ACC112 (cell line): ENCODE measurements around the gene ZDHHC17.

Experiments
- H2AFZ ChIP-seq: fragments of 200-600 bp; sonication (generic); one replicate; pipeline ENCODE4 v1.6.0; 2017; ENCODE audit warnings: antibody characterized with exemption, low read length; ENCODE audit not compliant: unreplicated experiment
- H3K27ac ChIP-seq: fragments of 200-600 bp; sonication (generic); 2 replicates; pipeline ENCODE4 v1.5.1; 2014; ENCODE audit warnings: low read depth, mild to moderate bottlenecking, antibody characterized with exemption, low read length, moderate library complexity
- H3K27me3 ChIP-seq: fragments of 200-600 bp; sonication (generic); 2 replicates; pipeline ENCODE4 v1.6.1; 2014; ENCODE audit warnings: mild to moderate bottlenecking, antibody characterized with exemption, low read length, moderate library complexity, mixed read lengths; ENCODE audit not compliant: insufficient read depth
- H3K36me3 ChIP-seq: fragments of 200-600 bp; sonication (generic); 2 replicates; pipeline ENCODE4 v1.6.1; 2016; ENCODE audit warnings: mild to moderate bottlenecking, antibody characterized with exemption, low read length, moderate library complexity, mixed read lengths; ENCODE audit not compliant: insufficient read depth
- H3K4me1 ChIP-seq: fragments of 200-600 bp; sonication (generic); one replicate; pipeline ENCODE4 v1.6.1; 2016; ENCODE audit warnings: low read length, mixed read lengths; ENCODE audit not compliant: insufficient read depth, unreplicated experiment, control insufficient read depth
- H3K4me3 ChIP-seq: fragments of 200-600 bp; sonication (generic); 2 replicates; pipeline ENCODE4 v1.5.1; 2014; ENCODE audit warnings: mild to moderate bottlenecking, low read depth, low read length
- H3K79me2 ChIP-seq: fragments of 200-600 bp; sonication (generic); one replicate; pipeline ENCODE4 v1.6.0; 2016; ENCODE audit warnings: low read length; ENCODE audit not compliant: control insufficient read depth, unreplicated experiment, insufficient read depth

Gene ZDHHC17

DNA sequence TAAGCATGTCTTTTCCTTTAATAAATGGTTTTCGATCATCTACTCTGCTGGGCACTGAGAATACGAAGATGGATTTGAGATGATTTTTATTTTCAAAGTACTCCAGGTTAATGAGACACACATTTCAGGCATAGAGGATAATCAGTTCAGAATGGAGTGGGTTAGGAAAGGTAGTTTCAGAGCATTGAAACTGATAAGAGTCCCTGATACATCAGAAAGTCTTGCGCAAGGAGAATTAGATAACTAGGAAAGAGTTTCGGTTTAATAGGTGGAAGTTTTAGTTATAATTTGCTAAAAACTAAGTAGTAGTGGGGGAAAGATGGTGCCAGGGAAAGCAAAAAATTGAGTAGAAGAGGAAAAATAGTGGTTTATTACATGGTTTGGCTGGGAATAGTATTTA lies 50.1 kb downstream of the ZDHHC17 start:
- Histone ChIP-seq H3K4me1 (no peaks in the 10 kb centered on the region), H2AFZ (no peak overlapping the region), H3K36me3 (peaks cover 5% of the 10 kb centered on the region; the same call in 1 of the 2 replicates), H3K27ac (no peak overlapping the region), H3K27me3 (no peaks in the 10 kb centered on the region), H3K79me2 (no peaks in the 10 kb centered on the region), H3K4me3 (no peak overlapping the region)

DNA sequence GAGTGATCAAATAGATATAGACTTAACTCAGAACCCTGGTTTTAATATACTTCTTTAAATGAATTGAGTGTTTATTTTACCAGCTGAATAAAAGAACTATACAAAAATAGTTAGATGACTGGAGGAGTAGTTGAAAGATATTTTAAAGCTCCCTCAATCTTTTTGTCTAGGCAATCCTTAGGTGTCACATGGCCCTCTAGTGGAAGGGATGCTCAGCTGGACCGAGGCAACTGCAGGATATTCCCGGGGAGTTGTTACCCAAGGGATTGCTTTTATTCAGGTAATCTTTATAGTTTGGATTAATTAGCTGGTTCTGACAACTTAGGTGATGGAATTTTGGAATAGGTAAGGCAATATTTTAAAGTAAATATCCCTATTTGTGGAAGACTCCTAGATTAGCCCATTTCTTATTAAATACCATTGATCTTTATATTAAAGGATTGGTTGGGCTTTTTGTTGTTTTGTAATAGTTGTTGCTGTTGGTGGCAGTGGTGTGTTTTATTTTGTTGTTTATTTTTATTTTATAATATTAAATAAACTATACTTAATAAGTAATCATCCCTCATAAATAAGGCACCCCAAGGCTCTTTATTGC lies 57.1 kb downstream of the ZDHHC17 start:
- Histone ChIP-seq H3K4me1 (no peaks in the 10 kb centered on the region), H3K36me3 (peaks cover 5% of the 10 kb centered on the region; the same call in 1 of the 2 replicates), H3K4me3 (no peak overlapping the region)

DNA sequence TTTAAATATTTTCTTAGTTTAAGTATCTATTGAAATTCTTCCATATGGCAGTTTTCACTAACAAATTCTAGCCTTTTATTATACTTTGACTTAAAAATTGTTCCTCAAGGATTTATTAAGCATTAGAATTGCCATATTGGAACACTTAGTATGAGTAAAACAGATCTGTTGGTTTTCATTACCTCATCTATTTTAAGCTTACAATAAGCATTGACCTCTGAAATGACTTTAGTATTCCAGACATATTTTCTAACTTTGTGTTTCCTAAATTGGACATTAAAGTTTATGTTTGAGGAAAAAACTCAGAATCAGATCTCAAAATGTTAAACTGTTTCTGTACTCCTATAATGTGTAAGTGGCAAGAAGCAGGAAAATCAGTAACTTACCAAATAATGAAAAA lies 66.5 kb downstream of the ZDHHC17 start:
- H3K4me1 ChIP-seq = no peaks in the 10 kb centered on the region
- no peaks in the 10 kb centered on the region for H3K27me3 ChIP-seq
- no peaks in the 10 kb centered on the region for H3K79me2 ChIP-seq
- no peak overlapping the region for H3K27ac ChIP-seq
- H3K4me3 ChIP-seq = no peak overlapping the region
- peaks cover 20% of the 10 kb centered on the region for H3K36me3 ChIP-seq
- no peak overlapping the region for H2AFZ ChIP-seq

More for the DNA sequence above, 57.1 kb downstream of the ZDHHC17 start:
- no peaks in the 10 kb centered on the region for H3K27me3 ChIP-seq
- H2AFZ ChIP-seq = no peak overlapping the region
- no peak overlapping the region for H3K27ac ChIP-seq
- no peaks in the 10 kb centered on the region for H3K79me2 ChIP-seq

DNA sequence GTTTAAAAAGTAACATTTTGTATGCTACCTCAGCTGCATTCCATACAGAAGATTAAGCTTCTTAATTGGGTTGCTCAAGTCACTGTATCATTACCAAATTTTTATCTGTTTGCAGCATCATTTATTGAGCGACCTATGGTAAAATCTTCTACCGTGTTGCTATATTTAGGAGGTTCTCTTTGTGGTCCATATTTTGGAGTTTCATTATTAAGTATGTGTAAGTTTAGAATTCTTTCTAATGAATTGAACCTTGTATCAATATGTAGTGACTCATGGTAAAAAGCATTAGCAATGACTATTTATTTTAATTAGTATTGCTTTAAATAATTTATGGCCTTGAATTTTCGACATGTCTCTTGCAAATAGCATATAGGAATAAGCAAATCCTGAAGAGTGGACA lies 72.7 kb downstream of the ZDHHC17 start:
- Histone ChIP-seq H3K79me2 (no peaks in the 10 kb centered on the region), H3K4me1 (no peaks in the 10 kb centered on the region), H3K36me3 (peaks cover 12% of the 10 kb centered on the region), H3K27me3 (no peaks in the 10 kb centered on the region), H2AFZ (no peak overlapping the region), H3K4me3 (no peak overlapping the region), H3K27ac (no peak overlapping the region)

DNA sequence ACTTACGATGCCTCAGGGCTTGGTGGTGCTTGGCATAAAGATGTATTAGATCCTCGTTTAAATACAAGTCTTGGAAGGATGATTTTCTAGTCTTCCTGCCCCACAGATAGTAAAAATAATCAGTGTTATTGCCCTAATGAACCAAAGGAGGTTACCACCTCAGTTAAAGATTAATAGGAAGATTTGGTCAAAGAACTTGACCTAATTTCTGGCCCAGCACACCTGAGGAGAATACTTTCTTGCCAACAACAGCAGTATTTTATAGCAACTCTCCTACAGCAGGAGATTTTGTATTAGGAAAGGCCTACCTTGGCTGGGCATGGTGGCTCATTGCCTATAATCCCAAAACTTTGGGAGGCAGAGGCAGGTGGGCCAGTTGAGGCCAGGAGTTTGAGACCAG lies 83.3 kb downstream of the ZDHHC17 start:
- Histone ChIP-seq H3K79me2 (no peaks in the 10 kb centered on the region), H3K4me1 (no peaks in the 10 kb centered on the region), H3K4me3 (no peak overlapping the region), H3K27me3 (no peaks in the 10 kb centered on the region), H3K36me3 (peaks cover 4% of the 10 kb centered on the region; the same call in 1 of the 2 replicates), H2AFZ (no peak overlapping the region), H3K27ac (no peak overlapping the region)

DNA sequence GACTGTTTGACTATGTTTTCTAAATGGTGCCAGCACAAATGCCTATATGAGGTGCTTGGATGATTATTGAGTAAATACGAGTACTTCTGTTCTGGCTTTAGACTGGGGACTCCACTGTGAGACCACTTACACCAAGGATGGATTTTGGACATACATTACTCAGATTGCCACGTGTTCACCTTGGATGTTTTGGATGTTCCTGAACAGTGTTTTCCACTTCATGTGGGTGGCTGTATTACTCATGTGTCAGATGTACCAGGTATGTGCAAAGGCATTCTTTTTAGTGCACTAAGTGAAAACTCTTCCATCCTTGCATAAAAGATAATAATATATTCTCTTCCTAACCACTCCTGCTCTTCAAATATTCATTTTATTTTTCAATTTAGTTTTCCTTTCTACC lies 84.2 kb downstream of the ZDHHC17 start:
- no peaks in the 10 kb centered on the region for H3K79me2 ChIP-seq
- no peaks in the 10 kb centered on the region for H3K4me1 ChIP-seq
- no peak overlapping the region for H3K4me3 ChIP-seq
- H3K27ac ChIP-seq = no peak overlapping the region
- no peak overlapping the region for H2AFZ ChIP-seq
- H3K36me3 ChIP-seq = peaks cover 4% of the 10 kb centered on the region; the same call in 1 of the 2 replicates
- no peaks in the 10 kb centered on the region for H3K27me3 ChIP-seq

DNA sequence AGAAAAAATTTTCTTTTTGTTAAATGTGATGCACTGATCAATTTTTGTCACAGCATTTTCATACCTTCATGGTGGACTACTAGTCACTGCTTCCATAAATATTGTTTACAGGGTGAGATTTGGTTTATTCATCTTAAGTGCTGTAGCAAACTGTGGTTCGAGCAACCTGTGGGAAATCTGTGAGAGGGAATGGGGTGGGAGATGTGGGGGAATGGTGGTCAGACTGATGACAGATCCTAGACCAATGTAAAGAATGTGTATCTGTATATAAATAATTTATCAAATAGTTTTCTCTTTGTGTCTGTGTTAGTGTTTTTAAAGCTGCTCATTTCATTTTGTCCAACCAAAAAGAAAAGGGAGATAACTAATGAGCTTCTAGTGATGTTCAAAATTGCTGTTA lies 88.2 kb downstream of the ZDHHC17 start:
- Histone ChIP-seq H3K4me3 (no peak overlapping the region), H3K36me3 (peaks cover 16% of the 10 kb centered on the region), H3K27me3 (no peaks in the 10 kb centered on the region), H3K4me1 (no peaks in the 10 kb centered on the region), H2AFZ (no peak overlapping the region), H3K27ac (no peak overlapping the region), H3K79me2 (no peaks in the 10 kb centered on the region)

DNA sequence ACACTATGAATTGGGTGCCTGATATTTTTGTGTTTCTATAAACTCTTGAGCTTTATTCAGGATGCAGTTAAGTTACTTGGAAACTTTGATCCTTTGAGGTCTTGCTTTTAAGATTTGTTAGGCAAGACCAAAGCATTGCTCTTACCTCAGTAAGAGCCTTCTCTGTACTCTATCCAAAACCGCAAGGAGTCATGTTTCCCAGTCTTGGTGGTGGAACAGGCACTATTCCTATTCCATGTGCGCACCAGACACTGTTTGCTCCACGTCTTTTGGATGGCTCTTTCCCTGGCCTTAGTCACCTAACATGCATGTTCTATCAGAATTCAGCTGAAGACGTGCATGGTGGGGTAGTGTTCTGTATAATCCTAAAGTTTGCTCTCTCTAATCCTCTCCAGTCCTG lies 91.4 kb downstream of the ZDHHC17 start:
- Histone ChIP-seq H3K79me2 (no peaks in the 10 kb centered on the region), H3K36me3 (peaks cover 16% of the 10 kb centered on the region), H3K4me3 (no peak overlapping the region), H3K27ac (no peak overlapping the region), H3K27me3 (no peaks in the 10 kb centered on the region), H3K4me1 (no peaks in the 10 kb centered on the region), H2AFZ (no peak overlapping the region)

DNA sequence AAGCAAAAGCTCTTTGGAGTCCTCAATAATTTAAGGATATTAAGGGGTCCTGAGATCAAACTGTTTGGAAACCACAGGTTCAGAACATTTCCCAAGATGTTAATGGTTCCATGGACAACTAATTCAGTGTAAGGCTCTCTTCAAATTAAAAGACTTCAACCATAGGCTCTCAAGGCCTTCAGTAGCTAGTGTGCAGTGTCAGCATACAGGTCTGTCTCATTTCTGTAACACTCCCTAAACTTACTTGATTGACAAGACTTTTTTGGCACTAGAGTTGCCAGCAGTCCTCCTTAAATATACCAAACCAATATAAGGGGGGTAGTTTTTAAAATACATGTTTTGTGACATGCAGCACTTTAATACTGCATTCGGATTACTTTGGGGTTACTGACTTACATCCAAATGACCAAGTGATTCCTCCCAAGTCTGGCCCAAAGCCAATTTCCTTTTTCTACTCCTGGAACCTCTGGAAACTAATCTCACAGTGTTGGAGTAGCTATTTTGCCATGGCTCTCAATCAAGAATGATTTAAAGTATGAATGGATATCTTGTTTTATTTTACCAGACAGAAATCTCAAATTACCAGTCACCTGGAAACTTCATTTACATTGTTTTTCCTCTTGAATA lies 92.2 kb downstream of the ZDHHC17 start:
- H3K4me3 ChIP-seq = no peak overlapping the region
- H2AFZ ChIP-seq = no peak overlapping the region
- H3K4me1 ChIP-seq = no peaks in the 10 kb centered on the region
- H3K79me2 ChIP-seq = no peaks in the 10 kb centered on the region
- no peaks in the 10 kb centered on the region for H3K27me3 ChIP-seq
- H3K27ac ChIP-seq = no peak overlapping the region
- peaks cover 13% of the 10 kb centered on the region for H3K36me3 ChIP-seq

DNA sequence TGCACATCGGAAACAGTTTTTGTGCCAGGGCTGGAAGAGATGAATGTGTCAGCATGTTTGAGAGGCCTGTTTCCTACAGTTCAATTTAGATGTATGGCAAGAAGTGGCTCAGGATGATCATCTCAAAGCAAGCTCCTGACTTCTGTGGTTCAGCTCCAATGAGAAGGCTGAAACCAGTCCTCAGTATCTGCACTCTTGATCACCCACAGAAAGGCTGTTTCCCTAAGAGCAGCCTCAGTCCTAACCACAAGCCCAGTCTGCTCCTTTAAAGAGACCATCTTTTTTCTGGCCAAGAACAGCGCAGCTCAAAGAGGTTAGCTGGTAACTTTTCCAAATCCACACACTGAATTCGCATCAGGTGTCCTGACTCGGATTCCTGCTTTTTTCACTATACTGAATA lies 95.7 kb downstream of the ZDHHC17 start:
- no peak overlapping the region for H3K4me3 ChIP-seq
- no peak overlapping the region for H3K27ac ChIP-seq
- no peaks in the 10 kb centered on the region for H3K79me2 ChIP-seq
- no peaks in the 10 kb centered on the region for H3K27me3 ChIP-seq
- H3K4me1 ChIP-seq = peaks cover 11% of the 10 kb centered on the region
- peaks cover 12% of the 10 kb centered on the region for H3K36me3 ChIP-seq
- H2AFZ ChIP-seq = no peak overlapping the region

DNA sequence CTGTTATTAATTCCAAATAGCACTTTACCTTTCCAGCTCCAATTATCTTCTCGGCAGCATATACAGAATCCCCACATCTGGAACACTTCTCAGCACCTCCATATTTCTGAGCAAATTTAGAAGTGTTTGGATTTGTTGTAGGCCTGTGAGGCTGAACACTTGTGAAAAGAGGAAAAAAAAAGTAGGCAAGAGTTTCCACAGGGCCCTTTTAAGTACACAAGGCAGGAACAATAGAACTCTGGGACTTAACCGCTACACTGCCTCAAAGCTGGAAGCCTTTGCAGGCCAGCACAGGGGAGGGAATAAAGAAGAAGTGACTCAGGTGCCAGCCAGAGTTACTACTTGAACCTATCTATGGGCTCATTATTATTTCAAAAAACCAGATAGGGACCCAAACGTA lies 96.3 kb downstream of the ZDHHC17 start:
- Histone ChIP-seq H3K4me3 (no peak overlapping the region), H3K27me3 (no peaks in the 10 kb centered on the region), H3K27ac (no peak overlapping the region), H3K79me2 (no peaks in the 10 kb centered on the region), H3K36me3 (peaks cover 12% of the 10 kb centered on the region), H3K4me1 (peaks cover 11% of the 10 kb centered on the region), H2AFZ (no peak overlapping the region)
